Natural killer cell (primary cell): Measurements from ENCODE around the gene ATP2B2. TPM values are rescaled to one million over a fixed set of nuclear protein-coding genes. Genes with fewer than 3 reads are reported as not detected.

Source experiments
- ATAC-seq, 3 donors: fragments of 150-1000 bp in 2 of 3; fragments of 200-7000 bp in 1 of 3; cut with Tn5 transposase; 1 replicate in 1 of 3; 2 replicates in 2 of 3; pipeline ENCODE4 v1.10.0; 2021; ENCODE audit warnings: mild to moderate bottlenecking in 2 of 3, moderate library complexity in 2 of 3
- DNase-seq, 2 donors: peaks; one replicate each; pipeline versions ENCODE4 v3.0.0 to v3.0.0-alpha.2; 2013 to 2021; ENCODE audit warnings: mixed read lengths in 1 of 2
- H3K27ac ChIP-seq: one replicate; pipeline ENCODE4 v1.5.1; 2013; ENCODE audit warnings: mild to moderate bottlenecking, low read length
- H3K27me3 ChIP-seq: one replicate; pipeline ENCODE4 v1.6.1; 2013; ENCODE audit warnings: low read length; ENCODE audit not compliant: control insufficient read depth, insufficient read depth
- H3K36me3 ChIP-seq: one replicate; pipeline ENCODE4 v1.6.1; 2013; ENCODE audit warnings: low read length; ENCODE audit not compliant: control insufficient read depth, insufficient read depth
- H3K4me1 ChIP-seq: one replicate; pipeline ENCODE4 v1.6.1; 2013; ENCODE audit warnings: low read length; ENCODE audit not compliant: control insufficient read depth, insufficient read depth
- H3K4me3 ChIP-seq: one replicate; pipeline ENCODE4 v1.5.1; 2013; ENCODE audit warnings: low read length
- H3K9me3 ChIP-seq: one replicate; pipeline ENCODE4 v1.6.1; 2013; ENCODE audit warnings: low read length; ENCODE audit not compliant: control insufficient read depth, insufficient read depth
- H3K27ac Mint-ChIP-seq, 2 donors: one replicate each; pipeline ENCODE4 v1.8.0; 2022; ENCODE audit warnings: mild to moderate bottlenecking in 2 of 2, mixed read lengths in 2 of 2, moderate library complexity in 1 of 2
- H3K27me3 Mint-ChIP-seq, 2 donors: one replicate each; pipeline ENCODE4 v1.8.0; 2022; ENCODE audit warnings: low read depth in 2 of 2, mixed read lengths in 2 of 2
- H3K36me3 Mint-ChIP-seq: one replicate; pipeline ENCODE4 v1.8.0; 2022; ENCODE audit warnings: mixed read lengths
- H3K4me1 Mint-ChIP-seq, 2 donors: one replicate each; pipeline ENCODE4 v1.8.0; 2022; ENCODE audit warnings: mixed read lengths in 2 of 2
- H3K4me3 Mint-ChIP-seq: one replicate; pipeline ENCODE4 v1.8.0; 2022; ENCODE audit warnings: mild to moderate bottlenecking, moderate library complexity, mixed read lengths
- H3K9me3 Mint-ChIP-seq, 2 donors: one replicate each; pipeline ENCODE4 v1.8.0; 2022; ENCODE audit warnings: mixed read lengths in 2 of 2
- CTCF ChIP-seq: fragments of 200-600 bp; IDR thresholded peaks from one replicate; pipeline ENCODE4 v1.8.0; 2022; ENCODE audit warnings: antibody characterized with exemption
- WGBS: methylation state at CpG from one replicate; pipeline ENCODE4 v1.1.7; 2013; ENCODE audit warnings: missing lambda C conversion rate; ENCODE audit not compliant: insufficient coverage; 5-methylcytosine and 5-hydroxymethylcytosine counted together
- intact Hi-C: fragments of 100-400 bp; cut with micrococcal nuclease; formaldehyde crosslinking; loops from one replicate; pipeline ENCODE4 v1.14.2; 2022
- total RNA-seq, 4 donors: library from RNA; stranded (reverse); fragments of 120-200 nt in 1 of 4; gene quantifications; one replicate each; pipeline versions ENCODE4 v1.2.3 to v1.2.4, GENCODE V29; 2013 to 2022

Gene ATP2B2
- total RNA-seq, 3 donors from 2014 or later (not counting 1 experiment from before 2014, with no cell fraction given): not detected

- H3K4me1 Mint-ChIP-seq: peaks cover 21 to 42% of the 10 kb centered on the region in 2 donors
- H3K9me3 ChIP-seq: no peaks in the 10 kb centered on the region
- WGBS: 89% methylated on average over 8 of the region's 9 CpGs
- DNase-seq: no peak
- peaks cover 27% of the 10 kb centered on the region for H3K4me1 ChIP-seq
- H3K4me3 Mint-ChIP-seq: peak overlapping the region; percentile 13
- no peak for ATAC-seq
- H3K36me3 Mint-ChIP-seq: no peaks in the 10 kb centered on the region
- no peaks in the 10 kb centered on the region for H3K27me3 Mint-ChIP-seq
- H3K27ac ChIP-seq: no peak overlapping the region
- no peaks in the 10 kb centered on the region for H3K36me3 ChIP-seq
- H3K4me3 ChIP-seq: no peak overlapping the region
- no peak overlapping the region for H3K27ac Mint-ChIP-seq
- intact Hi-C loops: no loop called here
- TF ChIP-seq CTCF: no peak
- H3K9me3 Mint-ChIP-seq: no peaks in the 10 kb centered on the region
- no peaks in the 10 kb centered on the region for H3K27me3 ChIP-seq
Observed at GRCh38 chr3:10551139-10551538, 45.8 kb upstream of the ATP2B2 start.

- H3K4me1 ChIP-seq: peaks cover 27% of the 10 kb centered on the region
- no peaks in the 10 kb centered on the region for H3K27me3 ChIP-seq
- intact Hi-C loops: no loop called here
- DNase-seq (no peak), ATAC-seq (no peak)
- H3K9me3 ChIP-seq: no peaks in the 10 kb centered on the region
- Mint-ChIP-seq H3K9me3 (no peaks in the 10 kb centered on the region), H3K36me3 (no peaks in the 10 kb centered on the region), H3K4me1 (peaks cover 21 to 42% of the 10 kb centered on the region in 2 donors), H3K27me3 (no peaks in the 10 kb centered on the region), H3K27ac (no peak overlapping the region), H3K4me3 (no peak overlapping the region)
- no peaks in the 10 kb centered on the region for H3K36me3 ChIP-seq
- H3K4me3 ChIP-seq: no peak overlapping the region
- no peak for TF ChIP-seq CTCF
- H3K27ac ChIP-seq: no peak overlapping the region
- WGBS: 84% methylated on average over 10 of the region's 10 CpGs
Observed at GRCh38 chr3:10550705-10551104, 45.3 kb upstream of the ATP2B2 start.

GRCh38 chr3:10549617-10550230 is 44.3 kb upstream of the ATP2B2 start:
- Mint-ChIP-seq H3K4me1 (peaks cover 21 to 42% of the 10 kb centered on the region in 2 donors), H3K9me3 (no peaks in the 10 kb centered on the region), H3K27ac (peak overlapping the region in 1 of 2 donors; percentile 30), H3K36me3 (no peaks in the 10 kb centered on the region), H3K4me3 (no peak overlapping the region), H3K27me3 (no peaks in the 10 kb centered on the region)
- DNase-seq: no peak
- Histone ChIP-seq H3K27ac (no peak overlapping the region), H3K4me3 (no peak overlapping the region), H3K36me3 (no peaks in the 10 kb centered on the region), H3K4me1 (peaks cover 27% of the 10 kb centered on the region), H3K9me3 (no peaks in the 10 kb centered on the region), H3K27me3 (no peaks in the 10 kb centered on the region)
- ATAC-seq: no peak
- TF ChIP-seq CTCF: no peak
- intact Hi-C loops: no loop called here
- 84% methylated on average over 2 of the region's 2 CpGs for WGBS

GRCh38 chr3:10548992-10549391 is 43.6 kb upstream of the ATP2B2 start:
- no peak overlapping the region for H3K4me3 Mint-ChIP-seq
- DNase-seq (no peak), ATAC-seq (no peak)

More at GRCh38 chr3:10548992-10549391, 43.6 kb upstream of the ATP2B2 start:
- H3K36me3 ChIP-seq: no peaks in the 10 kb centered on the region
- no peaks in the 10 kb centered on the region for H3K36me3 Mint-ChIP-seq
- H3K4me1 ChIP-seq: peaks cover 27% of the 10 kb centered on the region
- no peaks in the 10 kb centered on the region for H3K9me3 ChIP-seq
- peaks cover 21 to 42% of the 10 kb centered on the region in 2 donors for H3K4me1 Mint-ChIP-seq
- no peak for TF ChIP-seq CTCF
- H3K27ac Mint-ChIP-seq: peak overlapping the region in 1 of 2 donors; percentile 30
- H3K9me3 Mint-ChIP-seq: no peaks in the 10 kb centered on the region
- H3K27me3 ChIP-seq: no peaks in the 10 kb centered on the region
- H3K27ac ChIP-seq: no peak overlapping the region
- intact Hi-C loops: no loop called here
- H3K27me3 Mint-ChIP-seq: no peaks in the 10 kb centered on the region
- no peak overlapping the region for H3K4me3 ChIP-seq
